Islet of Langerhans (tissue), 1 donor: ENCODE data around the gene PIAS3.

ENCODE experiments used
- FAIRE-seq: peaks from one replicate; lab custom pipeline; 2011; peaks lifted over from hg19 to GRCh38; lab: Jason Lieb, UNC

PIAS3 gene

DNA sequence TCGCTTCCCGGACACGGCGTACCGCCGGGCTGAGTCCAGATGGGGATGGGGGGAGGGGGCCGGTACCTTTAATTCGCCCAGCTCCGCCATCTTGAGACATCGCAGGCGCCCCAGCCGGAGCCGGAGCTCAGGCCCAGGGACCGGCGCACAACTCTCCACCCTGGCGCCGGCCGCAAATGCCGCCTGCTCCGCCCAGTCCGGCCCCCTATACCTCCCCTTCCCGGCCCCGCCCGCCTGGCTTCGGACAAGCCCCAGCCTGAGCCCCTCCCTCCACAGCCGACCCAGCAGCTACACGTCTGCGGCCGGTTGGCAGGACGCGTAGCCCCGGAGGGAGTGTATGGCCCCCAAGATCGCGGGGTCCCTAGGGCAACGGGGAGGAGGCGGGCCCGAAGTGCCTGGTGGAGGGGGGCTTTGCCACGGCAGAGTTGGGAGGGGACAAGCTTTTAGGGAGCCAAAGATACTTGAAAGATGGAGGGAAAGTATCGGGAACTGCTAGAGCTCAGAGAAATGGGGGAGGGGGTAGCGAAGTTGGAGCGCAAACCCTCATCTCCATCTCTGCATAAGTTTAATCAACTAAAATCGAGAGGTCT lies at the start of gene PIAS3:
Gene PIAS3 (minus strand): TSS at position 181 of the 590 bp plus-strand sequence. CDS start 91 bp downstream, at position 90.
- FAIRE-seq, result no peak

DNA sequence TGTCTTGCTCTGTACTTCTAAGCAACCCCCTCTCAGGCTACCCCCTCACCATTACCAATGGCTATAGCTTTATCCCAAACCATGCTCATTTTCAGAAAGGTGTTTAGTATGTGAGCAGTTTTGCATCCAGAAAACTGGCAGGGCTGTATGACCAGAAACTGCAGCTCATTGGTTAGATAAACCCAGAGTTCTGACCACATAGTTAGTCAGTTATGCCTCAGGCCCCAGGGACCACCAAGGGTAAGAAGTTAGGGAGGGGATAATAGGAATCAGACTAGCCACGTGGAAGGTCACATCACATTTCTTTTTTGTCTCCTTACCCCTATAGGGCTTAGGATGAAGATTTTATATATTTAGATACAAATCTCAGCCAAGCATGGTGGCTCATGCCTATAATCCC lies 49.8 kb upstream of the PIAS3 start:
- no peak for FAIRE-seq

DNA sequence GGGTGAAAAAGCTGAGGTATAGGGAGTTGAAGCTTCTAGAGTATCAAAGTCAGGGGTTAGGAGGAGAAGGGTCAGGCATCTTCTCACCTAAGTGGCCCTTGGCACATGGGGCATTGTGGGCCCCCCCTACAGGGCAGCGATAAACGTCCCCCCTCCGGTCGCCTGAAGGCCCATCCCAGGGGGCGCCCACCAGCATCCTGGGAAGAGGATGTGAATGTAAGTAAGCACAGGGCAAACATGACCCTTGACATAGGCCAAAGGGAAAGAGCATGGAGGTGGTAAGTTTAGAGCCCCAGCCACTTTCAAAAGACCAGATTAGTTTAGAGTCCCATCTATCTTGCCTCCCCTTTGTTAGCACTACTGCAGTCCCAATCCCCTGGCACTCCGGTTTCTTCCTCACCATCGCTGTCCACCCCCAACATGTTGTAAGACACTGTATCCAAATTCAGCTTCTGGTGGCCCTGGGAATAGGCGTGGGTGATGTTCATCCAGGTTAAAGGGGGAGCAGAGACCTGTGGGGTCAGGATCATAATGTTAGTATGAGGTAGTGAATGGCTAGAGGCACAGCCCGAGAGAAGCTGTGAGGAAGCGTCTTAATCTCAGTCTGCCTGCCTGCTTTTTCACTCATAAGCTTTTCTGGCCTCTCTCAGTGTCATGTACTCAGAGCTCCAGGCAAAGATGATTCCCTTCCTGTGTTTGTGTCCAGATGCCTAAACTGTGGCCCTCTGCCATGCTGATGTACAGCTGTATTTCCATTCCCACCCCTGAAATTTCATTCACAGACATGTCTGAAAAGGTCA lies 48.3 kb upstream of the PIAS3 start:
- no peak for FAIRE-seq

DNA sequence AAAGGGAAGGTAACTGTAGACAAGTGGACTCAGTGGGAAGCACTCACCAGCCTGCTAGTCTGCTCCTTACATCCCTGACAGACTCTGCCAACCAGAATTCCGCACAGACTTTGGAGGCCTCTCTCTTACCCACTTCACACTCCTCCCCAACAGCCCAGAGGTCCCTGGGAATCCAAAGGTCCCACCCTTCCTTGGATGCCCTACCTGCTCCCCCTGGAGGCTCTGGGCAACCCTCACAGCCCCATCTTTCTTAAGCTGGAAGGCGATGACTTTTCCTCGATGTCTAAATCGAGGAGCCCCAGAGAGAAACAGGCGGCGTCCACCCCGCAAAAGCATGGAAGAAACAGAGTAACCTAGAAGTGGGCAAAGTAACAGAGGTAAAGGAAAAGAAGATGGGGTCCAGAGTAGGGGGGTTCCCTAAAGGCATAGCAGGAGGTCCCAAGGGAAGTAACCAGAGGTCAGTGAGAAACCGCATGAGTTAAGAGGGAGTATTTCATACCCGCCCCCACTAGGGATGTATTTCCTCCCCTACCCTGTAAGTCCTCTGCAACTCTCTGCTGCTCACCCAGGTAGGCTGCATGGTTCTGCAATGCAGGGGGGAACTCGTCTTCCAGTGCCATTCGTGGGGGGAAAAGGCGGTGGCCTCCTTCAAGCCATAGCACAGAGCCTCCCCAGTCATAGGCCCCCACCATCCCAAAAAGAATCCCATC lies 42.6 kb upstream of the PIAS3 start:
- no peak for FAIRE-seq

DNA sequence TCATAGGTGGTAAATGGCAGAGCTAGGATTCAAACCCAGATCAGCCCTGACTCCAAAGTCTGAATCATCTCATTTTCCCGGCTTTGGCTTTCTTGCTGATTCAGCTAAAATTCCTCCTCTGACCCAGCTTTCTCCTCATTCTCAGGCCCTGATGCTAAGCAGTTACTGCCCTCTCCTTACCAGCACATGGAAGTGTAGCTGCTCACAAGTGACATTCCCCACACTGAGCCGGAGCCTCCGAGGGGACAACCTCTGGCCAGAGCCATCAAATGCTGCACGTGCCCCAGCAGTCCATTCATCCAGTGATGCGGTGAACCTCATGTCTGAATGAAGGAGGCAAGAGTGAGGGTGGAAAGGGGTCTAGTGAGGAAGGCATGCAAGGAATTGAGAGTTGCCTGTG lies 39.9 kb upstream of the PIAS3 start:
- FAIRE-seq, result no peak

DNA sequence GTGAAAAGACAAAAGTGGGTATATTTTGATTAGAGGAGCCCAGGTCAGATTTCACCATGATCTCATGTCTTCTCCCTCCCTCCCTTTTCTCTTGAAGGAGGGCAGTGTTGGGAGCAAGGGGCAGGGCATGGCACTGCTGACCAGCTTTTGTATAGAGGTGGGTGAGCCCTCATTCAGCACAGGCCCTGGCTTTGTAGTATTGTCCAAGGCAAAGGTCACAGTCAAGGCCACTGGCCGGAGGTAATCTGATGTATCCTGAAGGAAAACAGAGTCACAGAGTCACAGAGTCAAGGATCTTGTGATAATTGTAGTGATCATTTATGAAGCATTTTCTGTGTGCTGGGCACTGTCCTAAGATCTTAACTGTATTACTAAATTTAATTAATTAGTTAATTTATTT lies 39.1 kb upstream of the PIAS3 start:
- no peak for FAIRE-seq

DNA sequence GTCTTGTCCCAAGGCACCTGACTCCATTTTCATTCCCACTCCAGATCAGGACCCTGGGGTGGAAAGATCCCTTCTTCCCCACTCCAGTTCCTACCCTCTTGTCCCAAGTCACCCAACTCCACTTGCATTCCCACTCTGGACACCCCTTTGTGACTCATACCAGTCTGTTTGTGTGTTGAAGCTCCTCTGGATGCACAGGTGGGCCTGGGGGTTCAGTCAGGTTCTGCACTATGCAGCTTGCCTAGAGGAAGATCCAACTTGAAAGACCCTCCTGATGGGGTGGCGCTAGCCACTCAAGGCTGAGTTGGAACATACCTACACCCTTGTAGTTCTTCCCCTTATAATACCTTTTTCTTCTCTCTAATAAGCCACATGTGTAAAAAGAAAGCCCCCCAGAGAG lies 36.6 kb upstream of the PIAS3 start:
- no peak for FAIRE-seq

DNA sequence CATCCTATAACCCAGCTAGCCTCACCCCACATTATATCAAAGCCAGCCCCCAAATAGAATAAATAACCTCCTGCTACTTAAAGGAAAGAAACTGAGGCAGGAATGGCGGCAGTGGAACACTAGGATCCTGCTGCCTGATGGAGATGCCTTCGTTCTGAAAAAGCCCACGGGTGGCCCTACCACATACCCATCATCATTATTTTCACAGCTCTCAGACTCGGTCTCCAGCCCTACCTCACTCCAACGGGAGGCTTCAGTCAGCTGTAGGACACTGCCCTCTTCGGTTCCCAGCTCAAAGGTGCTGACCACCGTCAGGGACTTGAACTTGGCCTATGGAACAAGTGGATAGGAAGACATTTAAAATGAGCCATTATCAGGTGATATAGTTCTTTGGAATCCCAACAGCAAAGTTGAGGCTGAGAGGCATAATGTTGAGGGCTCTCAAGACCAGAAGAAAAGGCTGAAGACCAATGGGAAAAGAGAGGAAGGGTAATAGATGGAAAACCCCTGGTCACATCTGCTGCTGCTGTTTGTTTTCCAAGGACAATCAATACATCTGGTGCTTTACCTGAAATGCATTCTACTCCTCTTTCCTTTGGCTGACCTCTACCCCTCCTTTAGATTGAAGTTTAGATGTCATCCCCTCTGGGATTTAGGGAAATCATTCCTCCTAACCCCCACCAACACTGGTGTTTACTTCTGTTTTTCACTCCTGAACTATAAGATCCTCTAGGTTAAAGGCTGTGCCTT lies 34.6 kb upstream of the PIAS3 start:
- FAIRE-seq, result no peak

DNA sequence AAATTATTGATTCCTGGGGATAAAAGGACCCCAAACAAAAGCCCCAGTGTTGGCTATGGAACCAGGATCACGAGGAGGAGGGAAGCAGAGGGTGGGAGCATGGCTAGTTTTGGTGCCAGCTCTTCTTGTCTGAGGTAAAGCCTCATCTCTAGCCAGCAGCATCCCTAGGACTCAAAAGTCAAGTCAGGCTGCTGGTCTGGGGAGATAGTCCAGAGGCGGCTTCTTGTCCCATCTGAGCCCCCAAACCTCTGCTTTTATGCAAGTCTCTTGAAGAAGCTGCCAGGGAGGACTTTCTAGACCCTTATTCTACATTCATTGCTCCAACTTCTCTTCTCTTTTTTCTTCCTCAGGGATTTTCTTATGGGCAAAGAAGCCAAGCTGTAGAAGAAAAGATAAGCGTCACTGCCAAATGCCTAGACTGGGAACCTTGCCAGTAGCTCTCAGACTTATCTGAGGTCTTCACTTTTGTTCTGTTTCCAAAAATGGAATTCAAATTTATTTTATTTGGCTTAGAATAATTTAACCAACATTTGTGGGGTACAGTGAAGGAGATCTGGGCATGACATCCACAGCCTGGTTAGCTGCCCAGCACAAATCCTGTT lies 33.7 kb upstream of the PIAS3 start:
- FAIRE-seq, result peak; percentile 49

DNA sequence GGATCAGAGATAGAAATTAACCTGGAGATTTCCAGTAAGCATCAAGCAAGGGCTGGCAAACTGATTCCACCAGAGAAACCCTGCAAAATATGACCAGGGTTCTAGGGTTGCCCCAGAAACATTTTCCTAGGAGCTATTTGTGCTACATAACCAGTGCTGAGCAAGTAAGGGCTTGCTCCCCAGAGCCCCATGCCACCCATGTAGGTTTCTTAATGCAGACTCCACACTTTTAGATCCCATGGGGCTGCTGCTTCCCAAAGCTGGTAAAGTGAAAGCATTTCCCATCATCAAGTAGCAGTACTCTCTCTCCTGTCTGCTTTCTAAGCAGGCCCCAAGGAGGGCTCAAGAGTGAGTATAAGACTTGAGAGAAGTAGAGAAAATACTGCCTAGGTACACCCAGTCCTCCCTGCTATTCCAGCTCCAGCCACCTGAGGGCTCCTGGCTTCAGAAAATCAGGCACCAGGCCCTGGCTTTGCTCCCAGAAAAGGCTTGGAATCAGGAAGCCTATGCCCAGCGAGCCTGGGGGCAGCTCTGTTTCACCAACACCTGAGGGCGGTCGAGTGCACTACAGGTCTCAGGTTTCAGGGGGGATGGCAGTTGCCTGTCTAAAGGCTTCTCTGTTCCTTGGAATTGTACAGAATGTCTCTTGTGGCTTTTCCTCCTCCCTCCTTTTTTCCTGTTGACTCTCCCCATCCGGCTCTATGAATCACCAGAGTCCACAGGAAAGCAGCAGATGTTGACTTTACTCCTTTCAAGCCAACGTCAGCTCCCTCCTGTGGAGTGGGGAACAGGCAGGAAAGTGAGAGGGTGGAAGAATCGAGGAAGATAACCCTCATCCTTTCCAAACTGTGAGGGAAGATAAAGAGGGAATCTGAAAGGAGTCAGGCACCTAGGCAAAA lies 33.0 kb upstream of the PIAS3 start:
- FAIRE-seq, result peak; percentile 99

DNA sequence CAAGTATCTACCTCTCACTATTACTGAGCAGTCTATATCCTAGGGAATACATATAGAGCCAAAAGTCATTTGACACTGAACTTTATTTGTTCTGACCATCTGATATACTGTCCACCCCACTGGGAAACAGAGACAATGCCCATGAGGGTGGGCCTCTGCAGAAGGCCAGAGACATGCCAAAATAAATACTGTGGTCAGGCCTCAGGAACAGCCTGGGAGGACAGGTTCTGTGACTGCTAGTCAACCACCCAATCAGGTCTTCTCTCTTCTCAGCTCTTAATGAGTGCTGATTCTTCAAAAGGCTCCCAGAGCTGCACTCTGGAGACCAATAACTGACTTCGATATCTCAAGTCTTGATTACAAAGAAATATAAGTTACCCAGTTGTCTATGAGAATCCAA lies 32.3 kb upstream of the PIAS3 start:
- FAIRE-seq, result no peak

DNA sequence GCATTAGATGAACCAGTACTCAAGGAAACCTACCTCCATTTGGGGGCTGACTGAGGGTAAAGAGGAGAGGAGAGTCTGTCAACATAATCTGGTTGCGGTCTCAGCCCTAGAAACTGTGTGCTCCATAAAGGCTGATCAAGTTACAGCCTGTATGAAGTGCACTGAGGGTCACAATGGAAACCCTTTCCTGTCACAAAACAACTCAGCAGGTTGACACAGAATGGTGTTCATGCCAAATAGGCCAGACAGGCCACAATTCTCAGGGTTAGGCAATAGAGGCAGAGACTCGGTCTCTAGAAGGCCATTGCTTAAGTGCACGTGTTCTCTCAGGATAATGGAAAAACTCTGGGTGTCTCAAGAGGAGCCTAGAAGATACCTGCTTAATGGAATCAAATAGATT lies 30.8 kb upstream of the PIAS3 start:
- no peak for FAIRE-seq

DNA sequence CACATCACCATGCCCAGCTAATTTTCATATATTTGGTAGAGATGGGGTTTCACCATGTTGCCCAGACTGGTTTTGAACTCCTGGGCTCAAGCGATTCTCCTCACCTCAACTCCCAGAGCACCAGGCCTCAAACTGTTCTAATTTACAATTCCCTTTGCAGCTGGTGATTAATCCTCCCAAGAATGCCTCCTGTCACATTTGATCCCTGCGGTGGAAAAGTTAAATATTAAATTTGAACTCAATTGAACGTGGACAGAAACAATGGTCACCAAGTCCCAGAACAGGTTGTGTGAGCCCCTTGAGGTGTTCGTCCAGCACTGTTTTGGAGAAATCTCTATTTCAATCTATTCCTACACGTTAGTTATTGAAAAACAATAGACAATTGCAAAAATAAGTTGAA lies 28.8 kb upstream of the PIAS3 start:
- no peak for FAIRE-seq

DNA sequence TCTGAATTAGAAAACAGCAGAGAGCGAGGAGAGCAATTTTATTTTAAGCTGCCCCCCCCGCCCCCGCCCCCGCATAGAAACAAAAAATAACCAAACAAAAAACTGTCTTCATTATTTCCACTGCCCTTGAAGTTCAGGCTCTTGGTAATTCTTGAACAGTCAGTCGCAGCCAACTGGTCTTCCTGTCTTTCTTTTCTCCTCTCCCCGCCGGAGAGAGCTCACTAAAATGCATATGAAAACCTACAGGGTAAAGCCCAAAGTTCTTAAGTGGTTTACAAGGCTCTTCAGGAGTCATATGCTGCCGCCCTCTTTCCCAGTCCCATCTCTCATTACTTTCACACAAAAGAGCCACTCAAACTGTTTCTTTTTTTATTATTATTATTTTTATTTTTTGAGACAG lies 27.9 kb upstream of the PIAS3 start:
- no peak for FAIRE-seq

DNA sequence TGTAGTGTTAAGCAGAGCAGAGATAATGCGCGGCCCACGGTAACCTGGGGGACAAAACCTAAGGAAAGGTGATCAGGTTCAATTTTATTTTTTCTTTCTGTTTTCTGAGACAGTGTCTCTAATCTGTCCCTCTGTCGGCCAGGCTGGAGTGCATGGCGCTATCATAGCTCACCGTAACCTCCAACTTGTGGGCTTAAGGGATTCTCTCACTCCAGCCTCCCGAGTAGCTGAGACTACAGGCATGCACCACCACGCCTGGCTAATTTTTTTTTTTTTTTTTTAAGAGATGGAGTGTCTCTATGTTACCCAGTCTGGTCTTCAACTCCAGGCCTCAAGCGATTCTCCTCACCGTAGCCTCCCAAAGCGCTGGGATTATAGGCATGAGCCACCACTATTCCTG lies 27.5 kb upstream of the PIAS3 start:
- FAIRE-seq, result no peak

DNA sequence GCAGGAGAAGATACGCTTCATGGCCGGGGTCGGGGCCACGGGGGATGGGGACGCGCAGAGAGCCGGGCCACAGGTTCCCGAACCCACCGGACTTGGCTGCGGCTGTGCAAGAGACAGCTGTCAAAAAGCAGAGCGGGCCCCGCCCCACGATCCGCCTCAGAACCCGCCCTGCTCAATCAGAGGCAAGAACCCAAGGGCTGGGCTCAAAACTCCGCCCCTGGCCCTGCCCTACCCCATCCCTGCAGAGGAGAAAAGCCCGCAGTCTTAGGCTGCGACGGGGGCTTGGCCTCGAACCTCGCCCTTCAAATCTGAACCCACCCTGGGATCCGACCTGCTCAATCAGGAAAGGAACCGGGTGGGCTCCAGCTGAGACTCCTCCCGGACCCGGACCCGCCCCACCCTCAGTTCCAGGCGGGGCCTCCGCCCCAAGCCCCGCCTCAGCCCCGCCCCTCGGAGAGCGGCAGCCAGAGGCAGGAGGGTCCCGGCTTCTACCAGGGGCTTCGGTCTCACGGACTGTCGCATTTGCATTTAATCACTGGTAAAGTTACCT lies 26.9 kb upstream of the PIAS3 start, which contains the start of gene ANKRD35:
Gene ANKRD35 (minus strand): TSS at position 129 of the 550 bp plus-strand sequence. CDS start 108 bp downstream, at position 21.
- no peak for FAIRE-seq

DNA sequence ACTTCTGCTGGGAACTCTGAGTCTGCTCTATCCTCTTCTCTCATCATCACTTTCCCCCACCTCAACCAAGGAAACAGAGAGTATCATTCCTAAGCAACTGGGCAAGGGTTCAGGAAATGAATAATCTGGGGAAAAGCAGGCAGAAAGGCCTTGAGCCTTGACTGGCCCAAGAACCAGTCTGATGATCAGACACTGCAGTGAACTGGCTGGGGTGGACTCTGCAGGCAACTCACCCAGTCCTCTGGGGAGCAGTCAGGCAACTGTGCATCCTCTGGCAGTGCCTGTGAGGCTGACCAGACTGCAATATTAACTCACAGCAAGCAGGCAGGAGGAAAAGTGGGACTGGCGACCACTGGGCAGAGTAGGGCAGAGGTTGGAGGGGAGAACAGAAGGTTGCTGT lies 25.8 kb upstream of the PIAS3 start:
- FAIRE-seq, result no peak

DNA sequence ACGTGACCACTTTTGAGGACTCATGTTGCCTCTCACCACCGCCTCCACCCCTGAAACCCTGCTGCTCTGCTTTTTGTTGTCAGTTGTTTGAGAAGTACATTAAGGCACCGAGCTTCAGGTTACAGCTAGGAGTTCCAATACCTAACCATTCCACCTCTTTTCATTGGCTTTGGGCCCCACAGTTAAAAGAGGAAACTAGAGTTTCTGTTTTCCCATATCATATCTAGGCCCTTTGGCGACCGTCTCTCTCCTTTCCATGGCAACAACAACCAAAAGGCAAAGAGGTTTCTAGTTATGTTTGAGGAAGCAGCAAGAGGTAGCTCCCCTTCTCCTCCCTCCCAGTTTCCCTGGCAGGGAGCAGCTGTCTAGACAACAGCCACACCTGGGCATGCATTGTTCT lies 20.9 kb upstream of the PIAS3 start:
- FAIRE-seq, result no peak

DNA sequence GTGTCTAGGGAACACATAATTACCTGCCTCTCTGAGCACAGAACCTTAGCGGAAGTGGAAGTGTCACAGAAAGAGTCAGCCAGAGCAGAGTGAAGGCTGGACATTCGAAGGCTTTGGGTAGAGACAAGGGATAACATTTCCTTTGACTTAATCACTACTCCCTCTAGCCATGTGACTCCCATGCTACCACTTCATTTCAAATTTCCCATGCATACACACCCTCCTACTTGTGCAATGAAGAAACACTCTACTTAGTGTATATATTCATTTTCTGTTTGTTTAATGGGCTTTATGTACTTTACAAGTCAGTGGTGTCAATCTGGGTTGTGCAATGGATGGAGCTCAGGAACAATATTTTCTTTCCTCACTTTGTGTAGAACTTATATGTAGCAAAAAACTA lies 19.8 kb upstream of the PIAS3 start:
- no peak for FAIRE-seq

DNA sequence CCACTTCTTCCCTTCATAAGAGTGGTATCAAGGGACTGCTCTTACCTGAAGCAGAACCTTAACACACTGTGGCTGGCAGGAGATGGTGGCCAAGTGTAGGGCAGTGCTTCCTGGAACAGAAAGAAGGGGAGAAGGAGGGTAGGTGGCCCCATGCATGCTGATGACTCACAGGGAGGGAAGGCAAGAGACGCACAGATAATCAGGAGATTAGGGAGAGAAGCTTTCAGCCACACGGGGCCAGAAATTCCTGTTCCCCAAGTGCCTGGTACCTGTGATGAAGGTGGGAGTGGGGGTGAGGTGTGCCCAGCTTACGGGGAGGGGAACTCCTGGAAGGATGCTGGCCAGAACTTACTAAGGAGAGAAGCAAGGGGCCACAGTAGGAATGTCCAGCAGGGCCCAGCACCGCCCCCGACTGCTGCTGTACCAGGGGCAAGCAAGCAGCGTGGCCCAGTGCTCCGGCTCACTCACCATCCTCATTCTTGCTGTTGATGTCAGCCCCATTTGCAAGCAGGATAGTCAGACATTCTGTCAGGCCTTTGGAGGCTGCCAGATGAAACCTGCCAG lies 19.1 kb upstream of the PIAS3 start:
- FAIRE-seq, result no peak

DNA sequence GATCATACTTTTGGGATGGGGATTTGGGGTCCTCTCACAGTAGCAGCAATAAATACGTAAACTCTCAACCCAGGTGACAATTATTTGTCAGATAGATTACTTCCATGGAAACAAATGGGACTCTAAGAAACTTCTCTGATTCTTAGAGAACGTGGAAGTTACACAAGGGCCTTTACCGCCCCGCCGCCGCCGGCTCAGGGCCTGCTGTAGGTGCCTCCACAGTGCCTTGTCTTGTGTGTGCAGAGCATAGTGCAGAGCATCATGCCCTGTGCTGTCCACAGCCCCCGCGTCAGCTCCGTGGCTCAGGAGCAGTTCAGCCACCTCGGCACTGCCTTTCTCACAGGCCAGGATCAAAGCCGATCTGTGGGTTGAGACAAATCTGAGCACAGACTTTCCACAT lies 15.8 kb upstream of the PIAS3 start:
- no peak for FAIRE-seq
